ENCODE data around the gene CELSR1. TPM values are rescaled to one million over a fixed set of nuclear protein-coding genes. Genes with fewer than 3 reads are reported as not detected.
"Not testable (repeated sequence)": the region's sequence is repeated elsewhere in the genome, so short reads cannot be mapped to it uniquely, and the experiment has no call there.

Gene CELSR1
- total RNA-seq, 2 donors from 2014 or later: 0.54 to 1.1 TPM

DNA sequence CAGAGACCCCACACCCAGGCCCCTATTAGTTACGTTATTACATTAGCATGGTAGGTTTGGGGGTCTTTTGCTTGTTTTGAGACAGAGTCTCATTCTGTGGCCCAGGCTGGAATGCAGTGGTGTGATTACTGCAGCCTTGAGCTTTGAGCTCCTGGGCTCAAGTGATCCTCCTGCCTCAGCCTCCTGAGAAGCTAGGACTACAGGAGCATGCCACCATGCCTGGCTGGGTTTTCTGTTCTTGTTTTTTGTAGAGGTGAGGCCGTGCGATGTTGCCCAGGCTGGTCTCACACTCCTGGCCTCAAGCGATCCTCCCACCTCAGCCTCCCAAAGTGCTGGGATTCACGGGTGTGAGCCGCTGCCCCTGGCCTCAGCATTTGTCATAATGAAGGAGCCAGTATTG, 66.1 kb downstream of the CELSR1 start:
- H3K9me3 Mint-ChIP-seq; H3K36me3 Mint-ChIP-seq; DNase-seq (ENCODE audit: low spot score in 2 of 2); H3K27ac Mint-ChIP-seq; ATAC-seq: not testable (repeated sequence)

- no peak overlapping the region for H3K27ac Mint-ChIP-seq
- ATAC-seq (no peak), DNase-seq (ENCODE audit: low spot score in 2 of 2) (no peak)
- H3K36me3 Mint-ChIP-seq: no peaks in the 10 kb centered on the region
- no peaks in the 10 kb centered on the region for H3K9me3 Mint-ChIP-seq
These were observed 67.7 kb downstream of the CELSR1 start for GRCh38 chr22:46469711-46470110.

- no peak overlapping the region for H3K27ac Mint-ChIP-seq
- ATAC-seq (no peak), DNase-seq (ENCODE audit: low spot score in 2 of 2) (no peak)
- no peaks in the 10 kb centered on the region for H3K36me3 Mint-ChIP-seq
- H3K9me3 Mint-ChIP-seq: no peaks in the 10 kb centered on the region
These were observed 70.4 kb downstream of the CELSR1 start for GRCh38 chr22:46467006-46467405.

- no peaks in the 10 kb centered on the region for H3K9me3 Mint-ChIP-seq
- no peaks in the 10 kb centered on the region for H3K36me3 Mint-ChIP-seq
- DNase-seq (ENCODE audit: low spot score in 2 of 2) (no peak), ATAC-seq (no peak)
- H3K27ac Mint-ChIP-seq: no peak overlapping the region
These were observed 71.2 kb downstream of the CELSR1 start for GRCh38 chr22:46466255-46466676.

DNA sequence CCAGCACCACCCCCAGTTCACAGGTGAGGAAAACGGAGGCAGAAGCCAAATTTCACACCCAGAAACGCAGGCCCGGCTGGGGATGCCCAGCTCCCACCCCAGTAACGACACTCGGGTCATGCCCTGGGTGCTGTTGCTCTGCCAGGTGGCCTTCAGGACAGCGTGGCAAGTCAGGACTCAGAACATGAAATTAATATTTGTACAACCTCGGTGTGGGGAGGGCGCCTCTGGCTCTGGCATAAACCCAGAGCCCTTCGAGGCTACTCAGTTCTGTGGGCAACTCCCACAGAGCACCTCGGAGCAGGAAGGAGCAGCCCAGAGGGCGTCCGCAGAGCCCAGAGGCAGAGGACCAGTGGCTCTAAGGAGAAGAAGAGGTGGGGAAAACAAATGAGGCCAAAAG, 71.6 kb downstream of the CELSR1 start:
- Mint-ChIP-seq H3K36me3 (no peaks in the 10 kb centered on the region), H3K9me3 (no peaks in the 10 kb centered on the region), H3K27ac (no peak overlapping the region)
- no peak for ATAC-seq
- DNase-seq (ENCODE audit: low spot score in 2 of 2): no peak

GRCh38 chr22:46465345-46465720, 72.1 kb downstream of the CELSR1 start:
- H3K27ac Mint-ChIP-seq: no peak overlapping the region
- ATAC-seq: no peak
- no peaks in the 10 kb centered on the region for H3K9me3 Mint-ChIP-seq
- no peak for DNase-seq (ENCODE audit: low spot score in 2 of 2)
- no peaks in the 10 kb centered on the region for H3K36me3 Mint-ChIP-seq

- H3K36me3 Mint-ChIP-seq: no peaks in the 10 kb centered on the region
- DNase-seq (ENCODE audit: low spot score in 2 of 2) (no peak), ATAC-seq (no peak)
- H3K9me3 Mint-ChIP-seq: no peaks in the 10 kb centered on the region
- no peak overlapping the region for H3K27ac Mint-ChIP-seq
These were observed 72.6 kb downstream of the CELSR1 start for GRCh38 chr22:46464701-46465344.

DNA sequence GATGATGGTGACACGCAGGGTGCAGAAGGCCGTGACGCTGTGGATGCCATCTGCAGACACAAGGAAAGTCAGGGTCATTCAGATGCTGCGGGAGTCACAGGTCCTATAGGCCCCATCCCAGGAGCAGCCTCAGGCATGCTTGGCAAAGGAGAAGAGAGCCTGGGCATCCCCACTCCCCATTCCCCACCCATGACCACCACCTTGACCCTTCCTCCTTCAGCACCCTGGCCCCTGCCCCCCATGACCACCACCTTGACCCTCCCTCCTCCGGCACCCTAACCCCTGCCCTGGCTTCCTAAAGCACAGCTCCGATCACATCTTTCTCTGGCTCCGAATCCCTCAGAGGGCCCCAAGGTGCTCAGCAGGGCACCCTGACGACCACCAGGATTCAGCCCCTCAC, 73.1 kb downstream of the CELSR1 start:
- DNase-seq (ENCODE audit: low spot score in 2 of 2) (no peak), ATAC-seq (no peak)
- Mint-ChIP-seq H3K27ac (no peak overlapping the region), H3K9me3 (no peaks in the 10 kb centered on the region), H3K36me3 (no peaks in the 10 kb centered on the region)

- H3K9me3 Mint-ChIP-seq: no peaks in the 10 kb centered on the region
- H3K36me3 Mint-ChIP-seq: no peaks in the 10 kb centered on the region
- ATAC-seq: no peak
- H3K27ac Mint-ChIP-seq: no peak overlapping the region
- DNase-seq (ENCODE audit: low spot score in 2 of 2): no peak
These were observed 73.8 kb downstream of the CELSR1 start for GRCh38 chr22:46463435-46464227.

GRCh38 chr22:46462726-46463371, 74.6 kb downstream of the CELSR1 start:
- H3K27ac Mint-ChIP-seq: no peak overlapping the region
- no peak for DNase-seq (ENCODE audit: low spot score in 2 of 2)
- no peaks in the 10 kb centered on the region for H3K9me3 Mint-ChIP-seq
- H3K36me3 Mint-ChIP-seq: no peaks in the 10 kb centered on the region
- peak; percentile 47 to 58 for ATAC-seq

- Mint-ChIP-seq H3K9me3 (no peaks in the 10 kb centered on the region), H3K27ac (peak overlapping the region in 1 of 2 donors; percentile 14), H3K36me3 (no peaks in the 10 kb centered on the region)
- no peak for DNase-seq (ENCODE audit: low spot score in 2 of 2)
- ATAC-seq: no peak
These were observed 75.7 kb downstream of the CELSR1 start for GRCh38 chr22:46461566-46462180.

- Mint-ChIP-seq H3K36me3 (no peaks in the 10 kb centered on the region), H3K27ac (no peak overlapping the region), H3K9me3 (no peaks in the 10 kb centered on the region)
- DNase-seq (ENCODE audit: low spot score in 2 of 2): no peak
- no peak for ATAC-seq
These were observed 76.6 kb downstream of the CELSR1 start for GRCh38 chr22:46460857-46461256.

DNA sequence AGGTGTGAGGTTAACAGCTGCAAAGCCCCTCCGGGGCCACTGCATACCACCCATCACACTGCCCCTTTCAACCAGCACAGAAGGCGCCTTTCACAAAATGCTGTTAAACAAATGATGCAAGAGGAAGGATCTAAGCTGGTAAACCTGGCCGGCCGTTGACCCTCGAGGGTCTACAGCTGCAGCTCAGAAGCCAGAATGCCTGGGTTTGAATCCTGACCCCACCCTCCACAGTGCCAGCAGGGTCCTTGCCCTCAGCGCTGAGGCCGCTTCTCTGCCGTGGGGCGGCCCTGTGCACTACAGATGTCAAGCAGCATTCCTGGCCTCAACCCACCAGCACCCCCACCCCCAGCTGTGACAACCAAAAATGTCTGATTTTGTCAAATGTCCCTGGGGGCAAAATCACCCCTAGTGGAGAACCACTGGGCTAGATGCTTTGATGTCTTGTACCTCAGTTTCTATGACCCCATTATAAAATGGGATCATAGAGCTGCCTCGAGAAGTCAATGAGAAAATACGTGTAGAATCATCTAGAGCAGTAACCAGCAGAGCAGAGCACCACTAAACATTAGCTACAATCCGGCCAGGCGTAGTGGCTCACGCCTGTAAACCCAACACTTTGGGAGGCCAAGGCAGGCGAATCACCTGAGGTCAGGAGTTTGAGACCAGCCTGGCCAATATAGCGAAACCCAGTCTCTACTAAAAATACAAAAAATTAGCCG, 77.9 kb downstream of the CELSR1 start:
- H3K36me3 Mint-ChIP-seq: no peaks in the 10 kb centered on the region
- H3K9me3 Mint-ChIP-seq: no peaks in the 10 kb centered on the region
- DNase-seq (ENCODE audit: low spot score in 2 of 2): no peak
- ATAC-seq: no peak
- no peak overlapping the region for H3K27ac Mint-ChIP-seq

- DNase-seq (ENCODE audit: low spot score in 2 of 2) (no peak), ATAC-seq (no peak)
- H3K9me3 Mint-ChIP-seq: no peaks in the 10 kb centered on the region
- H3K27ac Mint-ChIP-seq: peak overlapping the region in 1 of 2 donors; percentile 27
- H3K36me3 Mint-ChIP-seq: no peaks in the 10 kb centered on the region
These were observed 78.9 kb downstream of the CELSR1 start for GRCh38 chr22:46458525-46458924.

- no peaks in the 10 kb centered on the region for H3K36me3 Mint-ChIP-seq
- peak overlapping the region in 1 of 2 donors; percentile 27 for H3K27ac Mint-ChIP-seq
- no peak for DNase-seq (ENCODE audit: low spot score in 2 of 2)
- no peak for ATAC-seq
- no peaks in the 10 kb centered on the region for H3K9me3 Mint-ChIP-seq
These were observed 79.6 kb downstream of the CELSR1 start for GRCh38 chr22:46457502-46458488.

- no peaks in the 10 kb centered on the region for H3K9me3 Mint-ChIP-seq
- DNase-seq (ENCODE audit: low spot score in 2 of 2) (no peak), ATAC-seq (no peak)
- H3K27ac Mint-ChIP-seq: no peak overlapping the region
- H3K36me3 Mint-ChIP-seq: no peaks in the 10 kb centered on the region
These were observed 80.6 kb downstream of the CELSR1 start for GRCh38 chr22:46456818-46457163.

Measured in activated naive CD4-positive, alpha-beta T cell treated with anti-CD3 and anti-CD28 coated beads, Interleukin-2, amount 50 U/mL, for 72 hours (primary cell).